DMS53 treated with DMSO at 0.1 percent for 48 hours (cell line): ENCODE results near the gene OAS3.
"Not testable (repeated sequence)": the region's sequence is repeated elsewhere in the genome, so short reads cannot be mapped to it uniquely, and the experiment has no call there.

Experiments
- DNase-seq: peaks from one replicate; lab custom pipeline; 2025; ENCODE audit not compliant: unreplicated experiment; lab: John Stamatoyannopoulos, UW

Gene OAS3

DNA sequence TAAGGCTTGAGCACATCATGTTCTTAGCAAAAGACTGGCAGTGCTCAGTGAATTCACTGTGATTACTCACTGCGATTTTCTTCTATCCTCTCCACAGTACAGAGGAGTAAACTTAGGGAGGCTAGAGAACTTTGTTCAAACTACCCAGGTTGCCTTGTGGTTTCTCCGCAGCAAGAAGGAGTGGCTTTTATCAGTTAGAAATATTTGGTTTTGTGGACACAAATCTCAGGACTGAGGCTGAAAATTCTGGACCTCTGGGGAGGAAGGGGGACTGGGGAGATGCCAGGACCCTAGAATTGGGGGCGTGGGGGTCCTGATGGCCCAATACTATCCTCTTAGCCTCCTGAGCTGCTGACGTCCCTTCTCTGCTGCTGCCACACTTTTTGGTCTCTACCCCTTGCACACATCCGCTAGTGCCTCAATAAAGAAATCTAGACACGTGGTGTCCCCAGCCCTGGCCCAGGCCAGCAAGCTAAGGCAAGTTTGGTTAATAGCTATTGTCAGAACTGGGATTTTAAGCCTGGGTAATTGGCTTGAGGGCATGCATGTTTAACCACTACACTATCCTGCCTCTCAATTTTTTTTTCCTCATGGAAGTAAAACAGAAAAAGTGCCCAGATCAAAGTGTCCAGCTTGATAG, 40.9 kb downstream of the OAS3 start:
- DNase-seq: no peak

GRCh38 chr12:112980491-112981158, 42.4 kb downstream of the OAS3 start:
- no peak for DNase-seq

GRCh38 chr12:112985642-112986290, 47.5 kb downstream of the OAS3 start:
- DNase-seq: no peak

DNA sequence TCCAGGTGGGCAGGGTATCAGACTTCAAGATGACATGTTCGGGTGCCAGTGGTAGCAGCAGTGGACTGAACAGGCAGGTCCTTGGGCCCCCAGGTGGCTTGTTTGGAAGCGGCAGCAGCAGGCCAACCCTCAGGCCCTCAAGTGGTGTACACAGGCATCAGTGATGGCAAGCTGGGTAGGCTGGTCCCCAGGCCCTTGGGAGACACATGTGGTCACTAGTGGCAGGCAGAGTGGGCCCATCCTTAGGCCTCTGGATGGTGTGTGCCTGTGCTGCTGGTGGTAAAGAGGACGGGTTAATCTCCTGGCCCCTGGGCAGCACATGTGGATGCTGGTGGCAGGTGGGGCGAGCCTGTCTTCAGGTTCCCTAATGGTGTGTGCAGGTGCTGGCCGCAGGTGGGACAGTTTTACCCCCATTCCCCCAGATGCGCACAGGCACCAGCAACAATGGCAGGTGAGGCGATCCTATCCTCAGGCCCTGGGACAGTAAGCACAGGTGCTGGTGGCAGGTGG, 48.1 kb downstream of the OAS3 start:
- no peak for DNase-seq

DNA sequence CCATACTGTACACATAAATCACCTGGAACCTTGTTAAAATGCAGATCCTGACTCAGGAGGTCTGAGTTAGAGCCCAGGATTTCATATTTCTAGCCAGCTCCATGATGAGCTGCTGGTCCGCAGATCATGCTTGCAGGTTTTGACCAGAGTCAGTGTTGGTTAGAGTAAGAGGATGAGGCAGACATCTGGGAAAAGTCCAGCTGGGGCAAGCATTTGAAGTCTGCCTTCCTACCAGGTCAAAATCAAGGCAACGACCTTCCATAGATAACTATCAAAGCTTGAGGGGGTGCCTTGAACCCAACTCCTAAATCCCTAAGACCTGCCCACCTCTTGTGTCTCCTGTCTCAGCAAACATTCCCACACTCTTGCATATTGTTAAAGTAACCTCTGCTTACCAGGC, 49.3 kb downstream of the OAS3 start:
- DNase-seq: no peak

GRCh38 chr12:112988224-112988623, 50.0 kb downstream of the OAS3 start:
- no peak for DNase-seq

DNA sequence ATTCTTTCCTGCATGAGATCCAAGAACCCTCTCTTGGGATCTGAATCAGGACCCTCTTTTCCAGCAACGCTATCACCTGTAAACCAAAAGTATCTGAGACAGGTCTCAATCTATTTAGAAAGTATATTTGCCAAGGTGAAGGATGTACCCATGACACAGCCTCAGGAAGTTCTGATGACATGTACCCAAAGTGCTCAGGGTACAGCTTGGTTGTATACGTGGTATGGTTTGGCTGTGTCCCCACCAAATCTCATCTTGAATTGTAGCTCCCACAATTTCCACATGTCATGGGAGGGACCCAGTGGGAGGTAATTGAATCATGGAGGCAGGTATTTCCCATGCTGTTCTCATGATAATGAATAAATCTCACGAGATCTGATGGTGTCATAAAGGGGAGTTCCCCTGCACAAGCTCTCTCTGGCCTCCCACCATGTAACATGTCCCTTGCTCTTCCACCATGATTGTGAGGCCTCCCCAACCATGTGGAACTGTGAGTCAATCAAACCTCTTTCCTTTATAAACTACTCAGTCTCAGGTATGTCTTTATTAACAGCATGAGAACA, 50.6 kb downstream of the OAS3 start:
- DNase-seq: not testable (repeated sequence)

GRCh38 chr12:112989806-112990205, 51.5 kb downstream of the OAS3 start:
- no peak for DNase-seq

- peak; percentile 80 for DNase-seq
Observed at GRCh38 chr12:112992541-112993398, 54.5 kb downstream of the OAS3 start.

- DNase-seq: no peak
Observed at GRCh38 chr12:112995008-112995407, 56.7 kb downstream of the OAS3 start.

DNA sequence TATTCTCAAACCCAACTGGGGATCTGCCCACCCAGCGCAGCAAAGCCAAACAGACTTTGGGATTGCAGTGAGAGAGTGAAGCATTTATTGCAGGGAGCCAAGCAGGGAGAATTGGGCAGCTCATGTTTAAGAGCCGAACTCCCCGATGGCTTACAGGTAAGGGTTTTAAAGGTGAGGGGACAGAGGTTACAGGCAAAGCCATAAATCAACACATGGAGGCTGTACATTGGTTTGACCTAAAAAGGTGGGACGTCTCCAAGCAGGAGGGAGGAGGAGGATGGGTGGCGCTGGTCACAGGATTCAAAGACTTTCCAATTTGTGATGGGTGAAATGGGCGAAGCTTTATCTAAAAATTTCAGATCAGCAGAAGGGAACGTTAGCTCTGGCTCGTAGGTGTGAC, 58.2 kb downstream of the OAS3 start:
- DNase-seq: no peak

GRCh38 chr12:112997506-112997905, 59.2 kb downstream of the OAS3 start:
- no peak for DNase-seq

DNA sequence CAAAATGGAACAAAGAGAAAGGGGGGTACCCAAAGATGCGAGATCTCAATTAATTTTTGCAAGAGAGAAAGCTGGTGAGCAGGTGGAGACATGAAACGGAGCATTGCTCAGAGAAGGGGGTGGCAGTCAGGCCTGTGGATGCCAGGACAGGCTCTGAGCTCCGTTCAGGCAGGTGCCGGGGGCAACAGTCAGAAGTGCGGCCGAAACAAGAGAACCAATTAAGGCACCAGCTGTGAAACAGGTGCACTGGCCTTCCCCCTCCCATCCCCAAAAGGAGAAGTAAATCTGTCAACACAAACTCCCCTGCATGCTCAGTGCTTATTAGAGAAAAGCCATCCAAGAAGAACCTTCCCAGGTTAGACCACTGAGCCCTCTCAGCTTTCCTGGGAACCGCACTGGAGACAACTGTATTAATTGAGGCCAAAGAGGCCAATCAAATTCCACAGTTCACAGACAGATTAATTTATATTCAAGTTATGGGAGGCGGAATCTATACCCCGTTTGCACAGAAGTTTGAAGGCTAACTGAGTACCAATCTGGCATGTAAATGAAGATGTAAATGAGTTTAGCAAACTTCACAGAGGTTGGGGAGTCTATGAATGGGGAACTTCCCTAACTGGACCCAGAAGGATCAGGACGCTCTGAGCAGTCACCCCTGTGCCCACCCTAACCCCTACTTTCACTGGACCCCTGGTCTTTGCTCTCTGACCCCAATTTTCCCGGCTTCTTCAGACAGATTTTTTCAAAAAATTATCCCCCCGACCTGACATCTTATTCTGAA, 60.9 kb downstream of the OAS3 start:
- DNase-seq: no peak

- DNase-seq: no peak
Observed at GRCh38 chr12:113000433-113000832, 62.2 kb downstream of the OAS3 start.

GRCh38 chr12:113002155-113002554, 63.9 kb downstream of the OAS3 start:
- DNase-seq: no peak

DNA sequence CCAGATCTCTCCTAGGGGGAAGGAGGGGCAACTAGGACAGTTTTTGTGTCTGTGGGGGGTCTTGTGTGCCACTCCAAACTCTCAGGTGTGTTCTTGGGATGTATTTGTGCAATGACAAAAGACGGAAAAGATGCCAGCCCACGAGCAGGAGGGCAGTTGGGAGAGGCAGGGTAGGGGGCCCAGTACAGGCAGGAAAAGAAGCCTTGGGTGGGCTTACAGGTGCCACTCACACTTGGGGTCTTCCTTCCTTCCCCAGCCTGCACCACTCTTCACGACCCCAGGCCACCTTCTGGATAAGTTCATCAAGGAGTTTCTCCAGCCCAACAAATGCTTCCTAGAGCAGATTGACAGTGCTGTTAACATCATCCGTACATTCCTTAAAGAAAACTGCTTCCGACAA, 64.4 kb downstream of the OAS3 start:
- no peak for DNase-seq

DNA sequence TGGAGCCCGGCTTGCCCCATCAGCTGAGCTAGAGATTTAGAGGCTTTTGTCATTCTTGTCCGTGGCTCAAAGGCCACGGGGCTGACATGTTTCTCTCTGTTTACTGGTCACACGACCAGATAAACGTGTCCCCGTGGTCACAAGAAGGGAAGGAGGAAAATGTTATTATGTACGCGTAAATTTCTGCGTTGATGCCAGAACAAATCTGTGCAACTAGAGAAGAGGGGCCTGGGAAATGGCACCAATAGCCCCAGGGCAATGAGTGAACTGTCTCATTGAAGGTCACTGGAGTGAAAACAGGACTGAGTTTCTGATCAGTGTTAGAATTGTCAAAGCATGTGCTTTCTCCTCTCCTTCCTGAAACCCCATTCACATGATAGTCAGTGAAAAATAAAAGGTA, 65.4 kb downstream of the OAS3 start:
- no peak for DNase-seq

DNA sequence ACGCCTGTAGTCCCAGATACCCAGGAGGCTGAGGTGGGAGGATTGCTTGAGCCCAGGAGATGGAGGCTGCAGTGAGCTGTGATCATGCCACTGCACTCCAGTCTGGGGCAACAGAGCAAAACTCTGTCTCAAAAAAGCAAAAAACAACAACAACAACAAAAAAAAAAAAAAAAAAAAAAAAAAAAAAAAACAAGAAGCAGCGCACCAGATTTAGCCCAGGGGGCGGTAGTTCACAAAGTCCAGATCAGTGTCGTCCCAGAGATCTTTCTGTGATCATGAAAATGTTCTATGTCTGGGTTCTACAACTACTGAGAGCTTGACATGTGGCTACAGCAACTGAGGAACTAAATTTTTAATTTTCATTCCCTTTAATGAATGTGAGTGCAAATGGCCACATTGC, 67.5 kb downstream of the OAS3 start:
- DNase-seq: peak; percentile 16

DNA sequence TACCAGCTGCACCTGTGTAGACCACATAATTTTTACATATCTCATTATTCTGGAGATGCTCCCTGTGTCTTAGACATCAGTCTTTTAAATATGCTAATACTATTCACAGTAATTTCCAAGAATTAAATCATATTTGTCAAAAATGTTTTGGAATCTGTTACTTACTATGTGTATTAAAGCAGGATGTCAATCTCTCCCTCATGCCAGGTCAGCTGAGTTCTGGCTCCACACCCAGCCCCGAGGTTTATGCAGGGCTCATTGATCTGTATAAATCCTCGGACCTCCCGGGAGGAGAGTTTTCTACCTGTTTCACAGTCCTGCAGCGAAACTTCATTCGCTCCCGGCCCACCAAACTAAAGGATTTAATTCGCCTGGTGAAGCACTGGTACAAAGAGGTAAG, 67.9 kb downstream of the OAS3 start:
- no peak for DNase-seq

- no peak for DNase-seq
Observed at GRCh38 chr12:113006641-113007040, 68.4 kb downstream of the OAS3 start.
